ENCODE measurements around the gene TPPP. TPM values are rescaled to one million over a fixed set of nuclear protein-coding genes. Genes with fewer than 3 reads are reported as not detected.

Gene TPPP
- total and polyA plus RNA-seq, 4 donors, result 3.7 to 24.1 (median 5.8) TPM

DNA sequence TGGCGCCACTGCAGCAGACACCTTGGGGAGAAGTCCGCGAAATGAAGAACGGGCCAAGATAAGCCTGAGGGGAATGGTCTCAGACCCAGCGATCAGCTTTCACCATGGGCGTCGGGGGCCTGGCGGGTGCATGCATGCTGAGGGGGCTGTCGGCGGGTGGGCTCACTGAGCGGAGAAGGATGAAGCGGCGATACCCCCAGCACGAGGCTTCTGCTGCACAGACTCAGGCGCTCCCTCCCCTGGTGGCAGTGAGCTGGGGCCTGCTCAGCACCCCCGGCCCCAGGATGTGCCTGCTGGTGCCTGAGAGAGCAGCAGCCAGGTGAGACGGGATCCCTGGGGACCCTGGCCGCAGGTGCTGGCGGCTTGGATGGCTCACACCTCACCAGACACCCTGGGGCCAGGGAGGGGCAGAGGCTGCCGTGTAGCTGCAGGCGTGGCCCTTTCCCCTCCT lies 49.8 kb downstream of the TPPP start:
- no peaks in the 10 kb centered on the region for H3K27me3 ChIP-seq (ENCODE audit: control insufficient read depth in 3 of 3, insufficient read depth in 3 of 3, low read length in 2 of 3)
- no peak for DNase-seq
- H3K36me3 ChIP-seq (ENCODE audit: control insufficient read depth in 4 of 4, insufficient read depth in 4 of 4, low read length in 4 of 4), result peaks cover 0 to 53% (median 11%) of the 10 kb centered on the region in 4 donors

DNA sequence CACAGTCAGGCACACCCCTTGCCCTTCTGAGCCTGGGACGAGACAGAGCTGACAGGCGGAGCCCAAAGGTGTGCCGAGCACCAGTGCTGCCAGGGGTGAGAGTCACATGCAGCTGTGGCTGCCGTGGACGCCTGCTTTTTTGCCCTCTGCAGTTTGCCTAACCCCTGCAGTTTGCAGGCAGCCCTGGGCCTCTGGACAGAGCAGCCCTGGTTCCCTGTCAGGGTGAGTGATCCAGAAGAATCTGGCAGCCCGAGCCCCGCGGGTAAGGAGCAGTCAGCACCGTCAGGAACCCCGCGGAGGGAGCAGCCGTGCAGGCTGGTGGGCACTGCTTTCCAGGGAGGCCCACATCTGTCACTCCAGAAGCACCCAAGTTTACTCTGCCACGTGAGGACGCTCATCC lies 50.7 kb downstream of the TPPP start:
- DNase-seq (no peak), ATAC-seq (ENCODE audit: insufficient read depth, low FRiP score) (no peak)
- Histone ChIP-seq H3K9me3 (ENCODE audit: control insufficient read depth in 4 of 4, insufficient read depth in 3 of 4, low read length in 3 of 4) (peaks cover 0 to 6% (median 0%) of the 10 kb centered on the region in 4 donors), H3K4me1 (ENCODE audit: control insufficient read depth in 5 of 5, insufficient read depth in 5 of 5, low read length in 5 of 5) (no peaks in the 10 kb centered on the region), H3K27ac (ENCODE audit: low read depth in 1 of 2, low read length in 1 of 2) (no peak overlapping the region), H3K27me3 (ENCODE audit: control insufficient read depth in 3 of 3, insufficient read depth in 3 of 3, low read length in 2 of 3) (no peaks in the 10 kb centered on the region), H3K9ac (ENCODE audit: insufficient read depth in 1 of 2, low read length in 2 of 2) (no peak overlapping the region), H3K36me3 (ENCODE audit: control insufficient read depth in 4 of 4, insufficient read depth in 4 of 4, low read length in 4 of 4) (peaks cover 0 to 62% (median 6%) of the 10 kb centered on the region in 4 donors), H3K4me3 (no peak overlapping the region)
- TF ChIP-seq CTCF (IDR thresholded peaks at IDR 0.05; ENCODE audit: control extremely low read depth, extremely low read depth), result no peak
- WGBS, 2 donors, result 95 to 96% methylated on average over 14 of the region's 14 CpGs

More for the DNA sequence above, 49.8 kb downstream of the TPPP start:
- no peak for TF ChIP-seq CTCF (IDR thresholded peaks at IDR 0.05; ENCODE audit: control extremely low read depth, extremely low read depth)
- Histone ChIP-seq H3K4me3 (no peak overlapping the region), H3K4me1 (ENCODE audit: control insufficient read depth in 5 of 5, insufficient read depth in 5 of 5, low read length in 5 of 5) (no peaks in the 10 kb centered on the region), H3K27ac (ENCODE audit: low read depth in 1 of 2, low read length in 1 of 2) (no peak overlapping the region), H3K9me3 (ENCODE audit: control insufficient read depth in 4 of 4, insufficient read depth in 3 of 4, low read length in 3 of 4) (peaks cover 0 to 4% (median 0%) of the 10 kb centered on the region in 4 donors), H3K9ac (ENCODE audit: insufficient read depth in 1 of 2, low read length in 2 of 2) (no peak overlapping the region)
- ATAC-seq (ENCODE audit: insufficient read depth, low FRiP score), result no peak
- 94 to 95% methylated on average over 21 of the region's 21 CpGs for WGBS, 2 donors

DNA sequence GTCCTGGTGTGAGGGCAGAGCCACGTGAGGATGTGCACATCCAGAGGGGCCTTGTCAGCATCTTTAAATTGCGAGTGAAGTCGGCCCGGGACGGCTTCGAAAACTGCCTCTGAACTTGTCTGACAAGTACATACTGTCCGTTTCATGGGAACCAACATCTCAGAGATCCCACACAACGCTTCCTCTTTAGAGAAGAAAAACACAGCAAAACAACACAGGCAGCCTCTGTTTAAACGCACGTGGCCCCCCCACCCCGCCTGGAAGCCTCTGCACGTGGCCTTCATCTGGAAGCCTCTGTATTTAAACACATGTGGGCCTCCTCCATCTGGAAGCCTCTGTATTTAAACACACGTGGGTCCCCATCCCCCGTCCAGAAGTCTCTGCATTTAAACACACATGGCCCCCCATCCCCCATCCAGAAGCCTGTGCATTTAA lies 51.8 kb downstream of the TPPP start:
- H3K27ac ChIP-seq (ENCODE audit: low read depth in 1 of 2, low read length in 1 of 2), result no peak overlapping the region
- ATAC-seq (ENCODE audit: insufficient read depth, low FRiP score), result no peak
- no peak overlapping the region for H3K9ac ChIP-seq (ENCODE audit: insufficient read depth in 1 of 2, low read length in 2 of 2)
- peaks cover 0 to 3% (median 0%) of the 10 kb centered on the region in 4 donors for H3K9me3 ChIP-seq (ENCODE audit: control insufficient read depth in 4 of 4, insufficient read depth in 3 of 4, low read length in 3 of 4)
- 89 to 94% methylated on average over 14 of the region's 14 CpGs for WGBS, 2 donors
- peaks cover 0 to 61% (median 8%) of the 10 kb centered on the region in 4 donors for H3K36me3 ChIP-seq (ENCODE audit: control insufficient read depth in 4 of 4, insufficient read depth in 4 of 4, low read length in 4 of 4)
- no peak for TF ChIP-seq CTCF (IDR thresholded peaks at IDR 0.05; ENCODE audit: control extremely low read depth, extremely low read depth)
- no peaks in the 10 kb centered on the region for H3K4me1 ChIP-seq (ENCODE audit: control insufficient read depth in 5 of 5, insufficient read depth in 5 of 5, low read length in 5 of 5)
- H3K27me3 ChIP-seq (ENCODE audit: control insufficient read depth in 3 of 3, insufficient read depth in 3 of 3, low read length in 2 of 3), result no peaks in the 10 kb centered on the region
- DNase-seq, result no peak
- H3K4me3 ChIP-seq, result no peak overlapping the region

Measured in lung (tissue), 12 donors.